Vagina (tissue), 2 donors: ENCODE data around the gene MEGF8. TPM values are rescaled to one million over a fixed set of nuclear protein-coding genes. Genes with fewer than 3 reads are reported as not detected.
A peak's percentile ranks its signal among the peaks of the same experiment; 100 is the strongest.

Experiments used
- DNase-seq, 2 donors: peaks; one replicate each; pipeline ENCODE4 v3.0.0-alpha.2; 2017; ENCODE audit errors: extremely low spot score in 2 of 2
- H3K27ac ChIP-seq: fragments of 200-600 bp; sonication (generic); one replicate; pipeline ENCODE4 v1.5.1; 2019
- H3K27me3 ChIP-seq: fragments of 200-600 bp; sonication (generic); one replicate; pipeline ENCODE4 v1.5.1; 2019
- H3K36me3 ChIP-seq, 2 donors: fragments of 200-600 bp; sonication (generic); one replicate each; pipeline ENCODE4 v1.5.1; 2017 to 2019
- H3K4me1 ChIP-seq: fragments of 200-600 bp; sonication (generic); one replicate; pipeline ENCODE4 v1.5.1; 2019
- H3K4me3 ChIP-seq, 2 donors: fragments of 200-600 bp; sonication (generic); 1 replicate in 1 of 2; 2 replicates in 1 of 2; pipeline ENCODE4 v1.5.1; 2016 to 2019
- H3K9me3 ChIP-seq: fragments of 200-600 bp; sonication (generic); one replicate; pipeline ENCODE4 v1.5.1; 2019
- POLR2A ChIP-seq, 2 donors: fragments of 450-650 bp; IDR thresholded peaks; one replicate each; pipeline ENCODE4 v1.6.1; 2017; ENCODE audit warnings: antibody characterized with exemption in 2 of 2, mild to moderate bottlenecking in 2 of 2, moderate library complexity in 2 of 2
- POLR2AphosphoS5 ChIP-seq, 2 donors: sonication (generic); formaldehyde crosslinking; IDR thresholded peaks; one replicate each; pipeline ENCODE4 v1.9.0; 2017; ENCODE audit warnings: antibody characterized with exemption in 2 of 2, mild to moderate bottlenecking in 2 of 2, low read depth in 1 of 2; ENCODE audit not compliant: insufficient read depth in 1 of 2
- intact Hi-C: fragments of 100-400 bp; cut with DNase I; formaldehyde crosslinking; loops from one replicate; pipeline ENCODE4 v1.15.1; 2023
- total RNA-seq: library from RNA; depleted of rRNA; stranded (reverse); fragments of >200 nt; gene quantifications from one replicate; pipeline ENCODE4 v1.2.3, GENCODE V29; 2016
- TF ChIP-seq, protein P1 (sequence below), 3 experiments: fragments of 450-650 bp in 2 of 3; fragments of 200-600 bp in 1 of 3; sonication (generic) in 1 of 3; IDR thresholded peaks; one replicate each; pipeline ENCODE4 v1.5.1; 2017 to 2019; ENCODE audit warnings: antibody characterized with exemption in 3 of 3, mild to moderate bottlenecking in 2 of 3, moderate library complexity in 2 of 3

Gene MEGF8
- total RNA-seq, 1 donor from 2014 or later = 13.5 TPM

DNA sequence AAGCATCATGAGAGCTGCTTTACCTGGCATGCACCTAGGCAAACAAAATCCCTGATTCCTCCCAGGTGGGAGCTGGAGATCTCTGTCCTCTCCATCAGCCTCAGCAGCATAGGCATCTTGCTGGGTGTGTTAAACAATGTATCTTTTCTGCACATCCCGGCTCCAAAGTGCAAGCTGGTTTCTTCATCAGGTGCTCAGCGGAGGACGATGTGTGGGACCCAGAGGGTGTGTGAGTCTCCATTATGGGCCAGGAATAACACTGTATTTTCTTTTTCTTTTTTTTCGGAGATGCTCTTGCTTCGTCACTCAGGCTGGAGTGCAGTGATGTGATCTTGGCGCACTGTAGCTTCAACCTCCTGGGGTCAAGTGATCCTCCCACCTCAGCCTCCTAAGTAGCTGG is 54.7 kb downstream of the MEGF8 start:
- intact Hi-C loops = no loop called here

DNA sequence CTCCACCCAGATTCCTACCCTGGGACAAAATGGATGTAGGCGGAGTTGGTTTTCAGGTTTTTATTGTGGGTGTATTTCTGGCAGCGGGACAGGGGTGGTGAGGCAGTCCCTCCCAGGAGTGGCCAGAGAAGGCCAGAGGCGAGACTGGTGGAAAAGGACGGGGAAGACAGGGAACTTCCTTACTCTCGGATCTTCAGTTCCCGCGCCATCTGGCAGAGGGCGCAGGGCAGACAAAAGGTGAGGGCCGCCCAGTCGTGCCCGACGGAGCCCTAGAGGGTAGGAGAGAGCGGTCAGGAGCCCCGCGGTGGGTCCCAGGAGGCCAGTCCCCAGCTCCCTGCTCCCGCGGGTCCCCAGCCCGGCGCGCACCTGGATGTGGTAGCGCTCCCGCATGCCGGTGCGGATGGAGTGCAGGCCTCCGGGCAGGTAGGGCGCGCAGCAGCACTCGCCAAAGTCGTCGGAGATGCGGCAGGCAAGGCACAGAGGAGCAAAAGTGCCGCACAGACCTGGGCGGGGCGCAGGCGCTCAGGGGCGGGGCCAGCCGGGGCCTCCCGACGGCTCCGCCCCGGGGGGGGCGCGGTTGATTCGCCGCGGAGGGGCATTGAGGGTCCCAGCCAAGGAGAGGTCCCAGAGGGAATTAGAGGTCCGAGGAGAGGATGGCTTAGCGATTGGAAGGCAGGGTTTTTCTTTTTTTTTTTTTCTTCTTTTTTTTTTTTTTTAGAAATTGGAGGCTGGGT is 61.7 kb downstream of the MEGF8 start:
- H3K27ac ChIP-seq = no peak overlapping the region
- no peaks in the 10 kb centered on the region for H3K27me3 ChIP-seq
- H3K36me3 ChIP-seq = no peaks in the 10 kb centered on the region
- TF ChIP-seq POLR2AphosphoS5 (IDR thresholded peaks at IDR 0.05; ENCODE audit: insufficient read depth in 1 of 2, low read depth in 1 of 2) (peak; percentile 25 to 63), POLR2A (IDR thresholded peaks at IDR 0.05) (no peak)
- TF ChIP-seq, protein P1, sequence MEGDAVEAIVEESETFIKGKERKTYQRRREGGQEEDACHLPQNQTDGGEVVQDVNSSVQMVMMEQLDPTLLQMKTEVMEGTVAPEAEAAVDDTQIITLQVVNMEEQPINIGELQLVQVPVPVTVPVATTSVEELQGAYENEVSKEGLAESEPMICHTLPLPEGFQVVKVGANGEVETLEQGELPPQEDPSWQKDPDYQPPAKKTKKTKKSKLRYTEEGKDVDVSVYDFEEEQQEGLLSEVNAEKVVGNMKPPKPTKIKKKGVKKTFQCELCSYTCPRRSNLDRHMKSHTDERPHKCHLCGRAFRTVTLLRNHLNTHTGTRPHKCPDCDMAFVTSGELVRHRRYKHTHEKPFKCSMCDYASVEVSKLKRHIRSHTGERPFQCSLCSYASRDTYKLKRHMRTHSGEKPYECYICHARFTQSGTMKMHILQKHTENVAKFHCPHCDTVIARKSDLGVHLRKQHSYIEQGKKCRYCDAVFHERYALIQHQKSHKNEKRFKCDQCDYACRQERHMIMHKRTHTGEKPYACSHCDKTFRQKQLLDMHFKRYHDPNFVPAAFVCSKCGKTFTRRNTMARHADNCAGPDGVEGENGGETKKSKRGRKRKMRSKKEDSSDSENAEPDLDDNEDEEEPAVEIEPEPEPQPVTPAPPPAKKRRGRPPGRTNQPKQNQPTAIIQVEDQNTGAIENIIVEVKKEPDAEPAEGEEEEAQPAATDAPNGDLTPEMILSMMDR (IDR thresholded peaks at IDR 0.05) = peak in 1 of 3 experiments; percentile 19
- no peaks in the 10 kb centered on the region for H3K9me3 ChIP-seq
- DNase-seq = no peak
- peaks cover 6% of the 10 kb centered on the region for H3K4me1 ChIP-seq
- intact Hi-C loops = no loop called here
- H3K4me3 ChIP-seq = peak overlapping the region; percentile 37 to 48

More for the DNA sequence above, 54.7 kb downstream of the MEGF8 start:
- Histone ChIP-seq H3K36me3 (peaks cover 0 to 8% of the 10 kb centered on the region in 2 donors), H3K27ac (no peak overlapping the region), H3K27me3 (no peaks in the 10 kb centered on the region), H3K9me3 (no peaks in the 10 kb centered on the region), H3K4me3 (no peak overlapping the region), H3K4me1 (no peaks in the 10 kb centered on the region)
- DNase-seq = no peak
- no peak for TF ChIP-seq POLR2AphosphoS5 (IDR thresholded peaks at IDR 0.05; ENCODE audit: insufficient read depth in 1 of 2, low read depth in 1 of 2)
- TF ChIP-seq, protein P1 (IDR thresholded peaks at IDR 0.05) = no peak
- TF ChIP-seq POLR2A (IDR thresholded peaks at IDR 0.05) = no peak

DNA sequence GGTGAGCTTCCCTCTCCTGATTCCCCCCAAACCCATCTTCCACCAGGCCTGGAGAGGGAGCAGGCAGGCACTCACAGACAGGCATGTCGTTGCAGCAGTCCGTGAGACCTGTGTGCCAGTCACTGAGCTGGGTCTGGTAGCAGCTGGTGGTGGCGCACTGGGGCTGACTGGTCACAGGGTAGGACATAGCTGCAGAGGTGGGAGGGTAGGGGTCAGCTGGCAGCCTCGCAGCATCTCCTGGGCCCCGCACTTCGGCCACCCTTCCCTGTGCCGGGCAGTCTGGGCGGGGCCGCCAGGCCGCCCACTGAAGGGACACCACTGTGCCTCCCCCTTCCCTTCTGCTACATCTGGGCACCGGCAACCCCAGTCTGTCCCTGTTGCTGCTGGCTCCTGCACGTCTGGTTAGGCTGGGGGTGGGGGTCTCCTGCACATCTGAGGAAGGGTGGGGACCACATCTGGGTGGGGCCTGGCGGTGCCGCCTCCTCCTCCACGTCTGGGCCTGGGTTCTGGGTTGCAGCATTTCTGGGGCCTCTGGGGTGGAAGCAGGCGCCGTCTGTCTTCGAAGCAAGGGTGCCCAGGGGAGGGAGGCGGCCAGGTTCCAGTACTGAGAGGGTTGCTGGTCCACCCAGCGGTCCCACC is 63.5 kb downstream of the MEGF8 start:
- H3K27ac ChIP-seq = no peak overlapping the region
- H3K4me1 ChIP-seq = peaks cover 6% of the 10 kb centered on the region
- no peak for DNase-seq
- no peaks in the 10 kb centered on the region for H3K9me3 ChIP-seq
- no peaks in the 10 kb centered on the region for H3K27me3 ChIP-seq
- peak overlapping the region in 1 of 2 donors; percentile 28 for H3K4me3 ChIP-seq
- TF ChIP-seq POLR2AphosphoS5 (IDR thresholded peaks at IDR 0.05; ENCODE audit: insufficient read depth in 1 of 2, low read depth in 1 of 2) (no peak), POLR2A (IDR thresholded peaks at IDR 0.05) (no peak)
- TF ChIP-seq, protein P1 (IDR thresholded peaks at IDR 0.05) = no peak
- intact Hi-C loops = no loop called here
- no peaks in the 10 kb centered on the region for H3K36me3 ChIP-seq

DNA sequence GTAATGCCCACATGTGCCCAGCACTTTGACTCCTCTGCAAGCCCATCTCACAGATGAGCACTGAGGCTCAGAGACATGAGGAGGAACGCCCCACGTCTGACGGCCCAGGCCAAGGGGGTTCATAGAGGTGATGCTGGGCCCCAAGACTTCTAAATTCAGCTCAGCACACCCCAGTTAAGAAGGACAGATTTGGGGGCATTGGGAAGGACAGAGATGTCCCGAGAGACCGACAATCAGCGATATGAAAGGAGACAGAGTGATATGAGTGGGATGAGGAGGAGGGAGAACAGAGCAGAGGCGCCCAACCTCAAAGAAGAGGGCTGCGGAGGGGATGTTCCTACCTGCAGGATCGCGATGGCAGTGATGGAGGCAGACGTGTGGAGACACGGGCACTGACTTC is 64.5 kb downstream of the MEGF8 start, which contains the start of gene CNFN:
CNFN (minus strand) TSS at position 399 of the 400 bp plus-strand sequence. CDS start 1,260 bp downstream, outside the sequence.
- Histone ChIP-seq H3K27ac (no peak within 1 kb of the TSS), H3K9me3 (no peaks in the 10 kb centered on the region), H3K36me3 (no peaks in the 10 kb centered on the region), H3K4me3 (peak within 1 kb of the TSS in 1 of 2 donors; percentile 28), H3K4me1 (peaks cover 6% of the 10 kb centered on the region), H3K27me3 (no peaks in the 10 kb centered on the region)
- TF ChIP-seq POLR2AphosphoS5 (IDR thresholded peaks at IDR 0.05; ENCODE audit: insufficient read depth in 1 of 2, low read depth in 1 of 2) = no peak
- no peak for TF ChIP-seq POLR2A (IDR thresholded peaks at IDR 0.05)
- TF ChIP-seq, protein P1 (IDR thresholded peaks at IDR 0.05) = no peak
- no peak for DNase-seq
- intact Hi-C loops = no loop called here

DNA sequence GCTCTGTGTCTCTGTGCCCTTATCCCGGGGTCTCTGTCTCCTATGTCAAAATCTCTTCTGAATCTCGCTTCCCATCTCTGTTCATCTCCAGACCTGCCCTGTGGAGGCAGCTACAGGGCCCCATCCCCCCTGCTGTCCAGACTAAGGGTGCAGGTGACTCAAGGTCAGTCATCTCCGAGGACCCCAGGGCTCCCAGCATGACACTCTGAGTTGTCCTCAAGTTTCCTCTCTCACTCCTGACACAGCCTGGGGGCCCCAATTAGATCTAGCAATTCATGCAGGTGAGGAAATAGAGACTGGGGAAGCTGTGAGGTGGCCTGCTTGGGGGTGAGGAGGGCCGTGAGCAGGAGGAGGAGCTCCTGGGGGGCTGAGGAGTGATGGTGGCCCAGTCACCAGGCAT is 66.7 kb downstream of the MEGF8 start:
- peaks cover 14% of the 10 kb centered on the region for H3K4me1 ChIP-seq
- H3K27ac ChIP-seq = no peak overlapping the region
- no peak overlapping the region for H3K4me3 ChIP-seq
- H3K36me3 ChIP-seq = no peaks in the 10 kb centered on the region
- intact Hi-C loops = no loop called here
- no peaks in the 10 kb centered on the region for H3K27me3 ChIP-seq
- TF ChIP-seq POLR2AphosphoS5 (IDR thresholded peaks at IDR 0.05; ENCODE audit: insufficient read depth in 1 of 2, low read depth in 1 of 2) (no peak), POLR2A (IDR thresholded peaks at IDR 0.05) (no peak)
- TF ChIP-seq, protein P1 (IDR thresholded peaks at IDR 0.05) = no peak
- no peaks in the 10 kb centered on the region for H3K9me3 ChIP-seq
- DNase-seq = no peak
